OCI-LY7 (cell line): Measurements from ENCODE around the gene BCL3. TPM values are rescaled to one million over a fixed set of nuclear protein-coding genes. Genes with fewer than 3 reads are reported as not detected.

Experiments
- BruUV-seq: library from RNA; stranded (reverse); fragments of 400-500 nt; replicated peaks from 2 replicates; lab custom pipeline; 2021; lab: Mats Ljungman, UMichigan
- CTCF ChIA-PET: fragments of 300-600 bp; sonication (Branson Sonifier 250); formaldehyde crosslinking; loops from one replicate; lab custom pipeline; 2022; ENCODE audit warnings: antibody characterized with exemption; ENCODE audit not compliant: unreplicated experiment; lab: Charles Lee
- POLR2A ChIA-PET: fragments of 300-600 bp; sonication (Branson Sonifier 250); formaldehyde crosslinking; loops from one replicate; lab custom pipeline; 2022; ENCODE audit warnings: antibody characterized with exemption; lab: Charles Lee
- DNase-seq: peaks from one replicate; pipeline ENCODE4 v3.0.0-alpha.2; 2015; ENCODE audit warnings: low spot score
- H2AFZ ChIP-seq: fragments of 200-600 bp; sonication (generic), shearing (Covaris generic); 2 replicates; pipeline ENCODE4 v1.6.1; 2014; ENCODE audit warnings: mild to moderate bottlenecking, antibody characterized with exemption, low read length, moderate library complexity
- H3K27ac ChIP-seq: fragments of 200-600 bp; sonication (generic); 2 replicates; pipeline ENCODE4 v1.5.1; 2014; ENCODE audit warnings: mixed run types, low read depth, mild to moderate bottlenecking, moderate library complexity, low read length, inconsistent platforms; ENCODE audit not compliant: poor library complexity, severe bottlenecking
- H3K36me3 ChIP-seq: fragments of 200-600 bp; sonication (generic); 2 replicates; pipeline ENCODE4 v1.6.1; 2014; ENCODE audit warnings: mild to moderate bottlenecking, antibody characterized with exemption, low read length, moderate library complexity, mixed read lengths; ENCODE audit not compliant: insufficient read depth
- H3K4me1 ChIP-seq: fragments of 200-600 bp; sonication (generic); 2 replicates; pipeline ENCODE4 v1.5.1; 2014; ENCODE audit warnings: mild to moderate bottlenecking, low read length; ENCODE audit not compliant: insufficient read depth, poor library complexity, severe bottlenecking
- H3K4me2 ChIP-seq: fragments of 200-600 bp; sonication (generic); 2 replicates; pipeline ENCODE4 v1.6.1; 2014; ENCODE audit warnings: mild to moderate bottlenecking, low read length
- H3K4me3 ChIP-seq: fragments of 200-600 bp; sonication (generic); 2 replicates; pipeline ENCODE4 v1.5.1; 2014; ENCODE audit warnings: mild to moderate bottlenecking, low read depth, low read length; ENCODE audit not compliant: poor library complexity, severe bottlenecking
- H3K79me2 ChIP-seq: fragments of 200-600 bp; sonication (generic); 2 replicates; pipeline ENCODE4 v1.6.1; 2016; ENCODE audit warnings: low read depth, mild to moderate bottlenecking, low read length, moderate library complexity, mixed read lengths; ENCODE audit not compliant: insufficient read depth
- H3K9me2 ChIP-seq: fragments of 200-600 bp; sonication (generic); 2 replicates; pipeline ENCODE4 v1.6.1; 2016; ENCODE audit warnings: mild to moderate bottlenecking, low read length, mixed read lengths; ENCODE audit not compliant: insufficient read depth
- H3K9me3 ChIP-seq: fragments of 200-600 bp; sonication (generic); 2 replicates; pipeline ENCODE4 v1.6.1; 2014; ENCODE audit warnings: mild to moderate bottlenecking, mixed run types, low read length, mixed read lengths
- H4K20me1 ChIP-seq: fragments of 200-600 bp; sonication (generic); 2 replicates; pipeline ENCODE4 v1.6.1; 2014; ENCODE audit warnings: mild to moderate bottlenecking, antibody characterized with exemption, low read length, moderate library complexity, mixed read lengths; ENCODE audit not compliant: insufficient read depth
- EZH2phosphoT487 ChIP-seq: fragments of 200-600 bp; sonication (generic); IDR thresholded peaks from 2 replicates; pipeline ENCODE4 v1.6.1; 2018; ENCODE audit warnings: low read depth, borderline replicate concordance, mild to moderate bottlenecking, mixed run types, antibody characterized with exemption, low read length, moderate library complexity, mixed read lengths
- intact Hi-C: fragments of 100-400 bp; cut with micrococcal nuclease; formaldehyde crosslinking; loops from one replicate; pipeline ENCODE4 v1.10.0; 2022; ENCODE audit not compliant: unreplicated experiment
- total RNA-seq, 2 experiments: library from RNA; depleted of rRNA in 1 of 2; stranded (reverse); fragments of >200 nt in 1 of 2; shearing (Covaris generic) in 1 of 2; gene quantifications; 2 replicates each; pipeline ENCODE4 v1.2.3, GENCODE V29; 2014 to 2022
- TF ChIP-seq, protein P1 (sequence below): fragments of 200-600 bp; sonication (generic); conservative IDR thresholded peaks from 2 replicates; pipeline ENCODE4 v1.5.1; 2014; ENCODE audit warnings: mild to moderate bottlenecking, antibody characterized with exemption, low read length, moderate library complexity, mixed read lengths

The BCL3 gene
- total RNA-seq, 2 experiments from 2014 or later = 10.2 to 18.6 TPM

DNA sequence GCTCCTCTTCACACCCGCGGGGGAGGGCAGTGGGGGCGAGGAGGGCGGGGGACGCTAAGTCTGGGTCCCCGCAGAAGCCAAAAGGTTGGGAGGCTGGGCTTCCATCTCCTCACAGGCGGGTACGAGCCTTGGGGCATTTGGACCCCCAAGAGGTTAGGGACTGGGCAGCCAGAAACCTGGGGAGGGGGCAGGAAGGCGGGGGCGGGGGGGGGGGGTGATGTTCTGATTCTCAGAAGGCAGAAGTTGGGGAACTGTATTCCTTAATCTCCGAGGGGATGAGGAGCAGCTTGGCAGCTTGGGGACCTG lies 5.1 kb downstream of the BCL3 start:
- Histone ChIP-seq H3K9me2 (no peaks in the 10 kb centered on the region), H3K79me2 (peaks cover 46% of the 10 kb centered on the region), H3K4me1 (peaks cover 58% of the 10 kb centered on the region), H3K9me3 (no peaks in the 10 kb centered on the region), H3K4me2 (peak overlapping the region; percentile 79), H3K36me3 (peaks cover 68% of the 10 kb centered on the region), H2AFZ (no peak overlapping the region), H4K20me1 (no peaks in the 10 kb centered on the region), H3K4me3 (peak overlapping the region; percentile 84), H3K27ac (peak overlapping the region; percentile 95)
- ChIA-PET CTCF (interaction anchor here (0.7 kb wide), 1 partner anchor 17 kb away, joined by 3 read pairs; no protein-coding TSS in a partner anchor), POLR2A (interaction anchor here (0.7 to 1.3 kb wide), 3 partner anchors 8 to 16 kb away, joined by 3 to 4 read pairs (median 3); no protein-coding TSS in a partner anchor)
- intact Hi-C loops = loop anchor here (5.0 to 10.0 kb wide), 2 partner anchors 251 to 324 kb away; partner anchors contain the start of genes GEMIN7, RELB and ZNF296
- TF ChIP-seq, protein P1, sequence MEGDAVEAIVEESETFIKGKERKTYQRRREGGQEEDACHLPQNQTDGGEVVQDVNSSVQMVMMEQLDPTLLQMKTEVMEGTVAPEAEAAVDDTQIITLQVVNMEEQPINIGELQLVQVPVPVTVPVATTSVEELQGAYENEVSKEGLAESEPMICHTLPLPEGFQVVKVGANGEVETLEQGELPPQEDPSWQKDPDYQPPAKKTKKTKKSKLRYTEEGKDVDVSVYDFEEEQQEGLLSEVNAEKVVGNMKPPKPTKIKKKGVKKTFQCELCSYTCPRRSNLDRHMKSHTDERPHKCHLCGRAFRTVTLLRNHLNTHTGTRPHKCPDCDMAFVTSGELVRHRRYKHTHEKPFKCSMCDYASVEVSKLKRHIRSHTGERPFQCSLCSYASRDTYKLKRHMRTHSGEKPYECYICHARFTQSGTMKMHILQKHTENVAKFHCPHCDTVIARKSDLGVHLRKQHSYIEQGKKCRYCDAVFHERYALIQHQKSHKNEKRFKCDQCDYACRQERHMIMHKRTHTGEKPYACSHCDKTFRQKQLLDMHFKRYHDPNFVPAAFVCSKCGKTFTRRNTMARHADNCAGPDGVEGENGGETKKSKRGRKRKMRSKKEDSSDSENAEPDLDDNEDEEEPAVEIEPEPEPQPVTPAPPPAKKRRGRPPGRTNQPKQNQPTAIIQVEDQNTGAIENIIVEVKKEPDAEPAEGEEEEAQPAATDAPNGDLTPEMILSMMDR = no peak
- TF ChIP-seq EZH2phosphoT487 = no peak
- DNase-seq = no peak
- BruUV-seq = no TSS peak

DNA sequence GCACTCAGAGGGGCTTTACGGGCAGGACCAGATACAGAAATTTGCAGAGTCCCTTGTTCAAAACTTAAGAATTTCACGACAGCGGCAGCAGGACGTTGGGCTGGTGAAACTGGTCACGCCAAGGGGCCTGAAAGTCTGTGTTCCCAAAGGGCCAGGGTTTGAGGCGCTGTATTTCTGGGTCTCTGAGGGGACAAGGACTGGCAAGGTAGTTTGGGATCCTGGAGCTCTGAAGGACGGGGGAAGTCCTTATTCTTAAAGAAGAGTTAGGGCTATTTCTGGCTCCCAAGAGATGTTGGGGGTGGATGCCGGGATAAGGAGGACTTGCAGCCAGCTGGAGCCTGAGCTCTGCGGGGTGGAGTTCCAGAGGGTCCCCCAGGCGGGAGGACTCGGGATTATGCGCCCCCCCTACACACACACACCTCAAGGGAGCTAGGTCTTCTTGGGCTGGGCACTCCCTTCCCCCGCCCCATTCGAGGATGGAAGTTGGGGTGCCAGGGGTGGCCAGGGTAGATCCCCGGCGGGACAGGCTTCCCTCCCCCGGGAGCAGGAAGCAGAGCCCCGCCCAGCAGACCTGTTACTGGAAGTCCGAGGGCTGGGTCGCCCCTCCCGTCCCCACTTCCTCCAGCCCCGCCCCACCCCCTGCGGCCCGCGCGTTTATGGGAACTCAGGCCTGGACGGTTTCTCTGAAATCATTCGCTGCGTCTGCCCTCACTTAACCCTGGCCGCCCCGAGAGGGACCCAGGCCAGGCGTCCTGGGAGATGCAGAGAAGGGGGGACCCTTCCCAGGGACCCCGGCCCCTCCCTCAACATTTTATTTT lies 5.6 kb downstream of the BCL3 start:
- H3K4me1 ChIP-seq = peaks cover 58% of the 10 kb centered on the region
- H3K9me2 ChIP-seq = no peaks in the 10 kb centered on the region
- H3K4me2 ChIP-seq = peak overlapping the region; percentile 79
- CTCF ChIA-PET = no interaction called here
- H4K20me1 ChIP-seq = no peaks in the 10 kb centered on the region
- no peak for TF ChIP-seq EZH2phosphoT487
- TF ChIP-seq, protein P1 = no peak
- peaks cover 74% of the 10 kb centered on the region for H3K36me3 ChIP-seq
- H3K79me2 ChIP-seq = peaks cover 42% of the 10 kb centered on the region
- POLR2A ChIA-PET = interaction anchor here (1.0 to 1.3 kb wide), 2 partner anchors 9 to 16 kb away, joined by 3 to 4 read pairs; no protein-coding TSS in a partner anchor
- TSS peak; percentile 36 for BruUV-seq
- intact Hi-C loops = loop anchor here (5.0 to 10.0 kb wide), 2 partner anchors 251 to 323 kb away; partner anchors contain the start of genes GEMIN7, RELB and ZNF296
- peak overlapping the region; percentile 84 for H3K4me3 ChIP-seq
- no peaks in the 10 kb centered on the region for H3K9me3 ChIP-seq
- H3K27ac ChIP-seq = peak overlapping the region; percentile 95
- DNase-seq = peak; percentile 80
- no peak overlapping the region for H2AFZ ChIP-seq

DNA sequence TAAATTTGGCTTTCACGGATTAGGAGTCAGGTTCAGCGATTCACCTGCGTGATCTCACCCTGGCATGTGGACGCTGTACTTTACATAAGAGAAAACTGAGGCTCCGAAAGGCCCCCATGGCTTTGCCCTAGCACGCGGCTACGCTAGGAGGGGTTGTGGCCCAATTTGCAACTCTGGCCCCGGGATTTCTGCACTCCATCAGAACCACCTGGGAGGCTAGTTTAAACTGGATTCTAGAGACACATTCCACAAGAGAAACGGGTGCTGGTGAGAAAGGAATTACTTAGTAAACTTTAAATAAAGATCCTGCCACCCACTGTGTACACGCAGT lies 6.2 kb downstream of the BCL3 start:
- Histone ChIP-seq H3K9me3 (no peaks in the 10 kb centered on the region), H3K27ac (peak overlapping the region; percentile 95)

More for the DNA sequence above, 6.2 kb downstream of the BCL3 start:
- no peak for TF ChIP-seq EZH2phosphoT487
- TF ChIP-seq, protein P1 = no peak
- no peaks in the 10 kb centered on the region for H4K20me1 ChIP-seq
- H3K4me3 ChIP-seq = peak overlapping the region; percentile 84
- H3K4me2 ChIP-seq = peak overlapping the region; percentile 79
- H3K79me2 ChIP-seq = peaks cover 36% of the 10 kb centered on the region
- no TSS peak for BruUV-seq
- peaks cover 76% of the 10 kb centered on the region for H3K36me3 ChIP-seq
- H3K9me2 ChIP-seq = no peaks in the 10 kb centered on the region
- intact Hi-C loops = loop anchor here (5.0 to 10.0 kb wide), 2 partner anchors 250 to 323 kb away; partner anchors contain the start of genes GEMIN7, RELB and ZNF296
- H2AFZ ChIP-seq = no peak overlapping the region
- H3K4me1 ChIP-seq = peaks cover 57% of the 10 kb centered on the region
- DNase-seq = no peak
- CTCF ChIA-PET = interaction anchor here (0.9 kb wide), 1 partner anchor 91 kb away, joined by 3 read pairs; the partner anchor contains the start of gene NECTIN2
- POLR2A ChIA-PET = interaction anchor here (1.0 kb wide), 1 partner anchor 10 kb away, joined by 3 read pairs; no protein-coding TSS in a partner anchor
